Natural killer cell treated with Interleukin-12 subunit alpha and Interleukin-12 subunit beta and Interleukin-15 and Interleukin-18, amount 100 ng/mL, for 72 hours (primary cell): ENCODE results near the gene PTMA. TPM values are rescaled to one million over a fixed set of nuclear protein-coding genes. Genes with fewer than 3 reads are reported as not detected.

Source experiments
- ATAC-seq, 2 donors: fragments of 150-1000 bp; cut with Tn5 transposase in 1 of 2; sonication (Bioruptor Pico), chemical (Tn5 transposase) in 1 of 2; 2 replicates each; pipeline ENCODE4 v1.10.0; 2021
- DNase-seq: peaks from one replicate; pipeline ENCODE4 v3.0.0; 2022; ENCODE audit warnings: low spot score
- H3K27ac Mint-ChIP-seq, 2 donors: 1 replicate in 1 of 2; 2 replicates in 1 of 2; pipeline ENCODE4 v1.8.0; 2022; ENCODE audit warnings: mixed read lengths in 2 of 2, mild to moderate bottlenecking in 1 of 2, moderate library complexity in 1 of 2
- H3K27me3 Mint-ChIP-seq, 2 donors: 1 replicate in 1 of 2; 2 replicates in 1 of 2; pipeline ENCODE4 v1.8.0; 2022; ENCODE audit warnings: mixed read lengths in 2 of 2
- H3K36me3 Mint-ChIP-seq: one replicate; pipeline ENCODE4 v1.8.0; 2022; ENCODE audit warnings: mixed read lengths
- H3K4me1 Mint-ChIP-seq, 2 donors: 1 replicate in 1 of 2; 2 replicates in 1 of 2; pipeline ENCODE4 v1.8.0; 2022; ENCODE audit warnings: low read depth in 2 of 2, mixed read lengths in 2 of 2, mild to moderate bottlenecking in 1 of 2
- H3K4me3 Mint-ChIP-seq: one replicate; pipeline ENCODE4 v1.8.0; 2022; ENCODE audit warnings: mixed read lengths
- H3K9me3 Mint-ChIP-seq: 2 replicates; pipeline ENCODE4 v1.8.0; 2022; ENCODE audit warnings: mixed read lengths
- total RNA-seq, 2 donors: library from RNA; stranded (reverse); gene quantifications; one replicate each; pipeline ENCODE4 v1.2.3, GENCODE V29; 2022

The PTMA gene
- total RNA-seq, 2 donors from 2014 or later: 1,013 to 1,764 TPM

- no peak overlapping the region for H3K4me3 Mint-ChIP-seq
- H3K36me3 Mint-ChIP-seq: no peaks in the 10 kb centered on the region
- H3K9me3 Mint-ChIP-seq: no peaks in the 10 kb centered on the region
- no peak overlapping the region for H3K27ac Mint-ChIP-seq
- ATAC-seq (no peak), DNase-seq (no peak)
- H3K27me3 Mint-ChIP-seq: no peaks in the 10 kb centered on the region
- no peaks in the 10 kb centered on the region for H3K4me1 Mint-ChIP-seq
Measured at GRCh38 chr2:231696004-231696367, 12.3 kb upstream of the PTMA start.

GRCh38 chr2:231699006-231699405 is 9.3 kb upstream of the PTMA start:
- H3K27me3 Mint-ChIP-seq: no peaks in the 10 kb centered on the region
- no peaks in the 10 kb centered on the region for H3K36me3 Mint-ChIP-seq
- H3K4me1 Mint-ChIP-seq: peaks cover 0 to under 1% of the 10 kb centered on the region in 2 donors
- no peaks in the 10 kb centered on the region for H3K9me3 Mint-ChIP-seq
- DNase-seq: no peak
- no peak for ATAC-seq
- H3K4me3 Mint-ChIP-seq: no peak overlapping the region
- H3K27ac Mint-ChIP-seq: no peak overlapping the region

DNA sequence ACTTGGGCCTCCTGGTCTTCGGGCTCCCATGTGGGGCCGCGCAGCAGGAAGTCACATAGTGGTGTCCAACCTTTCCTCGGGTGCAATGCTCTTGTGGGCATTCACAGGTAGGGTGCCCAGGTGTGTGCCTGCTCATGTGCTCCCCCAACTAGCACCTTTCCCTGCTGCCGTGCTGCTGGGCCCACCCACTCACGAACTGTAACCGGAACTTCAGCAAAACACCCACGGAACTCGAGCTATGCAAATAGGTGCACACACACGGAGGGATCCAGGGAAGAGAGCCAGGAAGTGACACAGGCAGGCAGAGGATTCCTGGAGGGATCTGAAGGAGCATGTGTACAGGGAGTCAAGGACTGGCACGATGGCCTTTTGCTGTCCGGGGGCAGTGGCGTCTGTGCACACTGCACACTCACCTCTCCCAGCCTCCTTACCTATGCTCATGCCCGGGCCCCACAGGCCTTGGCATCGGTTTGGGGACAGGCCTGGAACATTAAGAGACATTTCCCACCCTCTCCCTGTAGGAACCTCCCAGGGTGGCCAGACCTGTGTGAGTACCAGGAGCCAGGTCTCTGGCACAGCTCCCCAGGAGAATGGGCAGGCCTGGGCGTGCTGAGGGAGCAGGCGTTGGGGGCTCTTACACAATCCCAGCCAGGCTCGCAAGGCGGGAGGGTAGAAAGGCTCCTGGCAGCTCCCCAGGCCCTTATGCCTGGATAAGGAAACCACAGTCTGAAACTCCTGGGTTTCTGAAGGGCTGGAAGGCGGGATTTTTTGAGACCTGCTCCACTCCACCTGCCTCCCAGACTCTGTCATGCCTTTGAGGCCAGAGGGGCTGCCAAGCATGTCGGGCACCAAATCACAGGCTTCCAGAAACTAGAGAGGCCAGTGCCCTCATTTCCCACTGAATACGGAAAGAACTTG is 6.6 kb upstream of the PTMA start:
- DNase-seq (no peak), ATAC-seq (no peak)
- Mint-ChIP-seq H3K36me3 (no peaks in the 10 kb centered on the region), H3K27ac (no peak overlapping the region), H3K4me3 (no peak overlapping the region), H3K9me3 (no peaks in the 10 kb centered on the region), H3K4me1 (peaks cover 5% of the 10 kb centered on the region in 2 donors), H3K27me3 (no peaks in the 10 kb centered on the region)

GRCh38 chr2:231704017-231704416 is 4.3 kb upstream of the PTMA start:
- Mint-ChIP-seq H3K36me3 (no peaks in the 10 kb centered on the region), H3K4me3 (peak overlapping the region; percentile 27), H3K27me3 (no peaks in the 10 kb centered on the region), H3K27ac (no peak overlapping the region), H3K4me1 (peaks cover 15 to 18% of the 10 kb centered on the region in 2 donors), H3K9me3 (no peaks in the 10 kb centered on the region)
- DNase-seq (no peak), ATAC-seq (no peak)

- H3K27ac Mint-ChIP-seq: peak overlapping the region; percentile 99 to 100
- peaks cover 11% of the 10 kb centered on the region for H3K36me3 Mint-ChIP-seq
Measured at GRCh38 chr2:231706731-231707624, 1.3 kb upstream of the PTMA start.

DNA sequence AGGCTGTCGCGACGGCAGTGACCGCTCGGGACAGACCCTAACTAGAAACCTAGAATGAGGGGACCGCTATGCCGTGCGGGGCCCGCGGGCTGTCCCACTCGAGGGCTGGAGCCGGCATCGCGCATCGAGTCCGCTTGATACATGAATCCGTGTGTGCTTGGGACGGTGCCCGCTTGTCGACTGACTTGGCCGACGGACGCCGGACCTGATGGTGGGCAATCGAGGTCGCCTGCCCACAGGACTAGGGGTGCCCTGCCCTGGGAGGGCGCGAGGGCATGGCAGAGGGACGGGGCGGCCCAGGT is 749 bp upstream of the PTMA start:
- ATAC-seq (peak in 1 of 2 donors; percentile 0), DNase-seq (no peak)
- Mint-ChIP-seq H3K9me3 (no peaks in the 10 kb centered on the region), H3K4me1 (peaks cover 36 to 40% of the 10 kb centered on the region in 2 donors), H3K27me3 (no peaks in the 10 kb centered on the region), H3K4me3 (peak overlapping the region; percentile 98), H3K36me3 (peaks cover 17% of the 10 kb centered on the region), H3K27ac (peak overlapping the region; percentile 99 to 100)

More at GRCh38 chr2:231706731-231707624, 1.3 kb upstream of the PTMA start:
- ATAC-seq (peak; percentile 56 to 70), DNase-seq (peak; percentile 97)
- no peaks in the 10 kb centered on the region for H3K9me3 Mint-ChIP-seq
- peaks cover 30 to 34% of the 10 kb centered on the region in 2 donors for H3K4me1 Mint-ChIP-seq
- H3K4me3 Mint-ChIP-seq: peak overlapping the region; percentile 98
- H3K27me3 Mint-ChIP-seq: no peaks in the 10 kb centered on the region

DNA sequence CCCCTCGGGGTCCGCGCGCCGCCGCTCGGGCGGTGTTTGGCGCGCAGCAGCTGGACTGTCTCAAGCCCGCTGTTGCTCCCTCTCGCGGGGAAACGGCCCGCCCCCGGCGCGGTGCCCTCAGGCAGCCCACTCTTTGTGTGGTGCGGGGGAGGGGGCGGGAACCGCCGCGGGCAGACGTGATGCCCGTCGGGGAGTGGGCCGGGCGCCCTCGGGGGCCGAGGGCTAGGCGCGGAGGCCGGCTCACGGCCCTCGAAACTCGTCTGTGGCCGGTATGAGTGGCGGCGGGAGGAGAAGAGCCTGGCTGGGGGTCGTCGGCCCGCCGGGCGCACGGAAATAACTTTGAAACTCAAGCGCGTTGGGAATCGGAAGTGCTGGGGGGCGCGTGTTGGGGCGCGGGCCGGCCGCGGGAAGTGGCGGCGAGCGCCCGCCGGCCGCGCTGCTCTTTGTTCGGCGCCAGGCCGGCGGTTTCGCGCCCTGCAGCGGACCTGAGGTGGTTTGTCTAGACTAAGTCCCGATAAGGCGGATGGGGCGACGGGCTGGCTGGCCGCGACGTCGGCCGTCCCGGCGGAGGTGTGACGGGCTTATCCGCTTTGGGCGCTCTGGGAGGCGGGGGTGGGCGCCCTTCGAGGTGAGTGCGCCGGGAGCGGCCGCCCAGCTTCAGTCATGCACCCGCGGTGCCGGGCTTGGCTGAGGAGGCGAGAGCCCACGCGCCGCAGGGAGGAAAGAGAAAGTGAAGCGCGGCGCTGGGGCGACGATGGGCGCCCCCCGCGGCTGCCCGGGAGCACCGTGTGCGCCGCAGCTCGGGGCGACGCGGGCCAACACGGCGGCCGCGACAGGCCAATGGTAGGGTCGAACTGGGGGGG is 679 bp downstream of the PTMA start:
- peak overlapping the region; percentile 88 for H3K4me3 Mint-ChIP-seq

DNA sequence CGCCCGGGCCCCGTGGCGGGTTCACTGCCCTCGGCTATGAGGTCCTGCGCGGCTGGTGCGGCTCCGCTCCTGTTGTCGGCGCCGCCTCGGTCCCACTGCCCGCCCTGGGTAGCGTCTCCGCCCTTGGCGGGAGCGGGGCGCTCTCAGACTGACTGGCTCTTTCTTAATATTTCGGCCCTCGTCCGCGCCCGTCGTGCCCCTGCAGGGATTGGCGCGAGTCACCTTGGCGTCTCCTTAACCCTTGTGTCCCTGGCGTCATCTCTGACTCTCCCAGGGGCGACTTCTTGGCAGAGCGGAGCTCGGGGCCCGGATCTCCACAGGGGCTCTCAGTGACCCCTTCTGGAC is 1.3 kb downstream of the PTMA start:
- Mint-ChIP-seq H3K9me3 (no peaks in the 10 kb centered on the region), H3K4me3 (peak overlapping the region; percentile 88), H3K4me1 (peaks cover 44 to 49% of the 10 kb centered on the region in 2 donors), H3K36me3 (peaks cover 17% of the 10 kb centered on the region), H3K27me3 (no peaks in the 10 kb centered on the region), H3K27ac (peak overlapping the region; percentile 97 to 100)
- no peak for ATAC-seq
- DNase-seq: no peak

More for the DNA sequence above, 679 bp downstream of the PTMA start:
- H3K27ac Mint-ChIP-seq: peak overlapping the region; percentile 97 to 100
- ATAC-seq (peak; percentile 0 to 3), DNase-seq (peak; percentile 76)
- H3K4me1 Mint-ChIP-seq: peaks cover 45 to 47% of the 10 kb centered on the region in 2 donors
- H3K36me3 Mint-ChIP-seq: peaks cover 17% of the 10 kb centered on the region
- H3K9me3 Mint-ChIP-seq: no peaks in the 10 kb centered on the region
- no peaks in the 10 kb centered on the region for H3K27me3 Mint-ChIP-seq

GRCh38 chr2:231709981-231710798 is 1.9 kb downstream of the PTMA start:
- peak overlapping the region; percentile 96 for H3K4me3 Mint-ChIP-seq
- ATAC-seq (peak; percentile 42 to 55), DNase-seq (peak; percentile 88)
- H3K27me3 Mint-ChIP-seq: no peaks in the 10 kb centered on the region
- peaks cover 17% of the 10 kb centered on the region for H3K36me3 Mint-ChIP-seq
- peak overlapping the region; percentile 99 to 100 for H3K27ac Mint-ChIP-seq
- no peaks in the 10 kb centered on the region for H3K9me3 Mint-ChIP-seq
- H3K4me1 Mint-ChIP-seq: peaks cover 44 to 50% of the 10 kb centered on the region in 2 donors

- H3K27ac Mint-ChIP-seq: peak overlapping the region; percentile 95 to 99
- H3K4me3 Mint-ChIP-seq: peak overlapping the region; percentile 96
- ATAC-seq (no peak), DNase-seq (no peak)
- peaks cover 49 to 54% of the 10 kb centered on the region in 2 donors for H3K4me1 Mint-ChIP-seq
- no peaks in the 10 kb centered on the region for H3K27me3 Mint-ChIP-seq
- no peaks in the 10 kb centered on the region for H3K9me3 Mint-ChIP-seq
- H3K36me3 Mint-ChIP-seq: peaks cover 17% of the 10 kb centered on the region
Measured at GRCh38 chr2:231710799-231711676, 2.7 kb downstream of the PTMA start.

DNA sequence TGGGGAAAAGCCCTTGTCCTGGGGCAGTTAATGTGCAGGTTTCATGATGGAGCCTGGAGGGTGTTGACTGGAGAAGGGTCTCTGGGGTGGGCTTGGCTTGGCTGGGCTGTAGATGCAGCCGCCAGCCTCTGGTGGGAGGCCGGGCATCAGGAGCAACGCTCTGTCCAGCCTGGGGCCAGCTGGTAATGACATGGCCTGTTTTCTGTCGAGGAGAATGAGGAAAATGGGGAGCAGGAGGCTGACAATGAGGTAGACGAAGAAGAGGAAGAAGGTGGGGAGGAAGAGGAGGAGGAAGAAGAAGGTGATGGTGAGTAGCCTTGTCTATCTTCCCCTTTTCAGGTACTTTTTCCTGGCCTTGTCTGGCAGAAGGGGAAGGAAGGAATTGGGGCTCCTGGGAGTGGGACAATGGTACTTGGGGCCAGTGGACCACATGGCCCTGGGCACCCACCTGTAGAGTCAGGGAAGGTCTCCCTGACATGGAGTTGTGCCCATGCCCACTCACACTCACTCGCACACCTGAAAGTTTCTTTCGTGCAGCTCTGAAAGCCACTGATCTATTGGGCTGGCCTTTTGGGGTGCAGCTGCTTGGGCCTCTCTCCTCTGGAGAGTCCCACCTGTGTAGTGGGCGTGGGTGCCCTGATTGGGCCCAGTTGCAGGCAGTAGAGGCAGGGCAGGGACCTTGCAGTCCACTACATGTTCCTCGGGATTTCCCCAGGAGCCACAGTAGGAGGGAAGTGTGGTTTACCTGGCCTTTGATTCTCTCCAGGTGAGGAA is 3.5 kb downstream of the PTMA start:
- peaks cover 48 to 56% of the 10 kb centered on the region in 2 donors for H3K4me1 Mint-ChIP-seq
- peak; percentile 51 for DNase-seq
- no peaks in the 10 kb centered on the region for H3K27me3 Mint-ChIP-seq
- peak overlapping the region; percentile 96 for H3K4me3 Mint-ChIP-seq
- H3K9me3 Mint-ChIP-seq: no peaks in the 10 kb centered on the region
- H3K36me3 Mint-ChIP-seq: peaks cover 17% of the 10 kb centered on the region
- ATAC-seq: no peak
- H3K27ac Mint-ChIP-seq: peak overlapping the region; percentile 95 to 99
